Astrocyte (in vitro differentiated cells and primary cell): ENCODE results near the gene VIPR2. TPM values are rescaled to one million over a fixed set of nuclear protein-coding genes. Genes with fewer than 3 reads are reported as not detected.

Experiments used
- DNase-seq: peaks from one replicate; pipeline ENCODE4 v3.0.0-alpha.2; 2010; ENCODE audit warnings: low read depth
- FAIRE-seq: peaks from 2 replicates; lab custom pipeline; 2011; peaks lifted over from hg19 to GRCh38; lab: Jason Lieb, UNC
- H2AFZ ChIP-seq: 2 replicates; pipeline ENCODE4 v1.6.0; 2012; ENCODE audit warnings: low read depth, low read length, inconsistent platforms
- H3K27ac ChIP-seq: 2 replicates; pipeline ENCODE4 v1.5.1; 2011; ENCODE audit warnings: low read depth, low read length, inconsistent platforms
- H3K27me3 ChIP-seq: 2 replicates; pipeline ENCODE4 v1.6.0; 2011; ENCODE audit warnings: low read length, inconsistent platforms; ENCODE audit not compliant: insufficient read depth
- H3K36me3 ChIP-seq: 2 replicates; pipeline ENCODE4 v1.5.1; 2011; ENCODE audit warnings: low read length, inconsistent platforms; ENCODE audit not compliant: insufficient read depth
- H3K4me1 ChIP-seq: 2 replicates; pipeline ENCODE4 v1.5.1; 2011; ENCODE audit warnings: low read length, inconsistent platforms; ENCODE audit not compliant: insufficient read depth
- H3K4me2 ChIP-seq: 2 replicates; pipeline ENCODE4 v1.6.0; 2012; ENCODE audit warnings: low read length, inconsistent platforms
- H3K4me3 ChIP-seq: 2 replicates; pipeline ENCODE4 v1.5.1; 2011; ENCODE audit warnings: low read depth, mild to moderate bottlenecking, low read length, inconsistent platforms; ENCODE audit not compliant: insufficient read depth
- H3K79me2 ChIP-seq: 2 replicates; pipeline ENCODE4 v1.6.0; 2012; ENCODE audit warnings: mild to moderate bottlenecking, low read length, inconsistent platforms; ENCODE audit not compliant: insufficient read depth
- H3K9ac ChIP-seq: 2 replicates; pipeline ENCODE4 v1.6.0; 2012; ENCODE audit warnings: mild to moderate bottlenecking, low read length, inconsistent platforms
- H3K9me3 ChIP-seq: 2 replicates; pipeline ENCODE4 v1.5.1; 2012; ENCODE audit warnings: low read depth, mild to moderate bottlenecking, low read length, inconsistent platforms; ENCODE audit not compliant: insufficient read depth
- H4K20me1 ChIP-seq: 2 replicates; pipeline ENCODE4 v1.6.0; 2012; ENCODE audit warnings: low read length, inconsistent platforms; ENCODE audit not compliant: insufficient read depth
- H3K27ac Mint-ChIP-seq: one replicate; pipeline ENCODE4 v1.8.0; 2021; ENCODE audit warnings: mild to moderate bottlenecking, mixed read lengths; ENCODE audit not compliant: unreplicated experiment
- H3K27me3 Mint-ChIP-seq: one replicate; pipeline ENCODE4 v1.8.0; 2021; ENCODE audit warnings: low read depth, mixed read lengths; ENCODE audit not compliant: unreplicated experiment
- H3K36me3 Mint-ChIP-seq: one replicate; pipeline ENCODE4 v1.8.0; 2021; ENCODE audit warnings: low read depth, mixed read lengths; ENCODE audit not compliant: unreplicated experiment
- H3K4me1 Mint-ChIP-seq: one replicate; pipeline ENCODE4 v1.8.0; 2021; ENCODE audit warnings: low read depth, mixed read lengths; ENCODE audit not compliant: unreplicated experiment
- H3K4me3 Mint-ChIP-seq: one replicate; pipeline ENCODE4 v1.8.0; 2021; ENCODE audit warnings: mild to moderate bottlenecking, moderate library complexity, mixed read lengths; ENCODE audit not compliant: unreplicated experiment
- H3K9me3 Mint-ChIP-seq: one replicate; pipeline ENCODE4 v1.8.0; 2021; ENCODE audit warnings: mild to moderate bottlenecking, mixed read lengths; ENCODE audit not compliant: unreplicated experiment
- CTCF ChIP-seq: IDR thresholded peaks from 2 replicates; pipeline ENCODE4 v1.5.1; 2011; ENCODE audit warnings: low read depth, mild to moderate bottlenecking, inconsistent platforms, low read length, moderate library complexity; ENCODE audit not compliant: insufficient read depth
- EZH2 ChIP-seq: IDR thresholded peaks from 2 replicates; pipeline ENCODE4 v1.6.1; 2012; ENCODE audit warnings: mild to moderate bottlenecking, low read length, inconsistent platforms; ENCODE audit not compliant: insufficient read depth
- total RNA-seq: library from RNA; stranded (reverse); gene quantifications from 2 replicates; pipeline ENCODE4 v1.2.1, GENCODE V29; 2021

Gene VIPR2
- total RNA-seq, 1 donor from 2014 or later = 0.68 TPM

DNA sequence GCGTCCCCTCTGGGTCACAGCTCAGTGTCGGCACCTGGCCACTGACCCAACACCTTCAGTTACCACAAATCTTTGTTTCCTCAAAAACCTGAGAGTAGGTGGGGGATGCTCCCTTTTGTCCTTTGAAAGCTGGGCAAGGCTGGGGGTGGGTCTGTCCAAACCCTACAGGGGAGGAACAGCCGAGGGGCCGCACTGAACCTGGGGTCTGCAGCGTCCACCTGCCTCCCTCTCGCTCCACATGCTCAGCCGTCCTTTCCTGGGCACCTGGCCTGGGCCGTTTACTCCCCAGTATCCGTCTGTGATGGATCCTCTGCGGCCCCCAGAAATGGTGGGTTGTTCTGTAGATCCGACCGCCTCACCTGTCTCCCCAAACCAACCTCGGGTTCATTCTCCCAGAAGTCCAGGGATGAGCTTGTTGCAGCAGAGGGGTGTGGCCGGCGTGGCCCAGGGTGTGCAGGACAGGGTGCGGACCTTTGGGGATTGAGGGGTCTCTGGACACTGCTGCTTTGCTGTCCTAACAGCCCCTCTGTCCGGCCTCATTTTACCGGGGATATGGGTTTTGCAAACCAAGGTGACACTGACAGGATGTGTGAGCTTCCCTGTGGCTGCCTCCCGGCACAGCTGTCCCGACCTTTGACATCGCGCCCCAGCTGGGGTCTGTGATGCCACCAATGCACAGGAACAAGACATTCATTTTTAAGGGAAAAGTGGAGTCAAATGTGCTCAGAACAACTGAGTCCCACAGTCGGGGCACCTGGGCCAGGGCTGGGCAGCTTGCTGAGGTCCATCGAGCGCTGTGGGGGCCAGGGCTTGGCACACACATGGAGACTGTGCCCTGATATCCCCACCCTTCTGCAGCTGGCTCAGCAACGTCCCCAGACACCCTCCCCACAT lies 115.9 kb downstream of the VIPR2 start:
- H3K27me3 ChIP-seq = no peaks in the 10 kb centered on the region
- H3K4me2 ChIP-seq = no peak overlapping the region
- FAIRE-seq (no peak), DNase-seq (no peak)
- Mint-ChIP-seq H3K27me3 (peaks cover 27% of the 10 kb centered on the region), H3K4me3 (no peak overlapping the region), H3K9me3 (no peaks in the 10 kb centered on the region), H3K36me3 (no peaks in the 10 kb centered on the region), H3K4me1 (peaks cover 15% of the 10 kb centered on the region), H3K27ac (no peak overlapping the region)
- H3K4me1 ChIP-seq = no peaks in the 10 kb centered on the region
- H3K79me2 ChIP-seq = no peaks in the 10 kb centered on the region
- no peak overlapping the region for H3K27ac ChIP-seq
- no peak overlapping the region for H3K9ac ChIP-seq
- H3K36me3 ChIP-seq = no peaks in the 10 kb centered on the region
- H3K9me3 ChIP-seq = no peaks in the 10 kb centered on the region
- TF ChIP-seq EZH2 = no peak
- no peaks in the 10 kb centered on the region for H4K20me1 ChIP-seq
- H2AFZ ChIP-seq = no peak overlapping the region
- no peak overlapping the region for H3K4me3 ChIP-seq

DNA sequence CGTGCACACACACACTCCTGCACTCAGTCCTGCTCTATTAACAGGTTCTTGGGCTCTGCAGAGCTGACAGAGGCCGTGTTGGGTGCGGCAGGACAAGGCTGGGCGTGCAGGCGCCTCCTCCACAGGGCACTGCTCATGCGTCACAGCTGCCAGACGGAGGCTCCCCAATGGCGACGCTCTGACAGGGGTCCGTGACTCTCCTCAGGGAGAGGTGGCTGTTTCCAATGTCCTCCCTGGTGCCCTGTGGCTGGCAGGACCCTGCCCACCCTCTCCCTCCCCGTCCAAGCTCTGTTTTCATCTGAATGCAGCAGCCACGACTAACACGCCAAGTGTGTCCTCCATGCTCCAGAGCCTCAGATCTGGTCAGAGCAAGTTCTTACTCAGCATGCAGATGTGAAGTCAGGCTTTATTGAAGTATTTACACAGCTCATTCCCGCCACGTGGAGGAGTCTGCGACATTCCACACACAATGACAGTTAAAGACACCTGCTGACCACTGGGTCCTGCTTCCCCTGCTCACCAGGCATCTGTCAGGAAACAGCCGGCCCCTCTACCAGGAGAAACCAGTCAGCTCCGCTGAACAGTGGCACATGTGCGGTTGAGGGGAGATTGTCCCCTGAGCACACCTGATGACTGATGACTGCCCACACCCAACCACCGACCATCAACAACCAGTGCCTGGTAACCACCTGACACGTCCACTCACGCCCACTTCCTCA lies 116.7 kb downstream of the VIPR2 start:
- Histone ChIP-seq H4K20me1 (no peaks in the 10 kb centered on the region), H3K27ac (no peak overlapping the region), H3K4me1 (no peaks in the 10 kb centered on the region), H3K9me3 (no peaks in the 10 kb centered on the region), H3K36me3 (no peaks in the 10 kb centered on the region), H3K4me3 (no peak overlapping the region), H3K4me2 (no peak overlapping the region), H3K79me2 (no peaks in the 10 kb centered on the region), H3K9ac (no peak overlapping the region), H3K27me3 (no peaks in the 10 kb centered on the region), H2AFZ (no peak overlapping the region)
- FAIRE-seq (no peak), DNase-seq (no peak)
- Mint-ChIP-seq H3K27ac (no peak overlapping the region), H3K36me3 (no peaks in the 10 kb centered on the region), H3K27me3 (peaks cover 27% of the 10 kb centered on the region), H3K9me3 (no peaks in the 10 kb centered on the region), H3K4me1 (peaks cover 15% of the 10 kb centered on the region), H3K4me3 (no peak overlapping the region)
- TF ChIP-seq EZH2 (no peak), CTCF (no peak)

DNA sequence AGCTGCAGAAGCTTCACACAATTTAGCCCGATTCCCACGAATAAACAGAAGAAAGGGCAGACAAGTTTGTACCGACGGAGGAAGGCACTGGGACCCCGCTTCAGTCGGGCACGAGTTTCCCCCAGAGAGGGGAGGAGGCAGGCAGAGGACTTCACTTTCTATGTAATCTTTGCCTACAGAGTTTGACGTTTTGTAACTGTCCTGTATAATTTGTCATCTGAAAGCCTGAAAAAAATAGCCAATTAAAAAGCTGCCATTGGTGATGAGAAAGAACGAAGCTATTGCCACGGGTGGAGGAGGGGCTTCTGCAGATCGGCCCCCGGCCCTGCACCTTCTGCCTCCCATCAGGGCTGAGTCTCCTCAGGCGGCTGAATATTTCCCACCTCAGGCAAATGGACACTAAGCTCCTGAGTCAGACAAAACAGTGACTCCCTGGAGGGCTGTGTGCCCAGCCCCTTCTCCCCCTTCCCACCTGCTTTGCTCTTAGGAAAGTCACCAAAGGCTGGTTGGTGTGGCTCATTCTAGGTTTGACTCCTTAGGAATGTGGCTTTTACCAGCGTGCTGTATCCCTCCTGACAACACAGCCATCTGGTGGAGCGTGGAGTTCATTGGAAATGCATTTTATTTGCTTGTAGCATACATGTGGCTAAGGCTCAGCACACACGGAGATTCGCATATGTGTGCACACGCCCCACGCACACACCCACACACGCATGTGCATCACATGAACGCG lies 117.4 kb downstream of the VIPR2 start:
- Mint-ChIP-seq H3K36me3 (no peaks in the 10 kb centered on the region), H3K4me3 (no peak overlapping the region), H3K4me1 (peaks cover 15% of the 10 kb centered on the region), H3K27me3 (peaks cover 24% of the 10 kb centered on the region), H3K9me3 (no peaks in the 10 kb centered on the region), H3K27ac (no peak overlapping the region)
- FAIRE-seq (no peak), DNase-seq (no peak)
- no peak overlapping the region for H3K4me2 ChIP-seq
- no peaks in the 10 kb centered on the region for H3K9me3 ChIP-seq
- H2AFZ ChIP-seq = no peak overlapping the region
- H4K20me1 ChIP-seq = no peaks in the 10 kb centered on the region
- no peaks in the 10 kb centered on the region for H3K4me1 ChIP-seq
- H3K9ac ChIP-seq = no peak overlapping the region
- H3K4me3 ChIP-seq = no peak overlapping the region
- no peaks in the 10 kb centered on the region for H3K79me2 ChIP-seq
- no peaks in the 10 kb centered on the region for H3K36me3 ChIP-seq
- TF ChIP-seq CTCF (no peak), EZH2 (no peak)
- no peaks in the 10 kb centered on the region for H3K27me3 ChIP-seq
- no peak overlapping the region for H3K27ac ChIP-seq
